ENCODE data around the gene MICU1.

MICU1 gene

DNA sequence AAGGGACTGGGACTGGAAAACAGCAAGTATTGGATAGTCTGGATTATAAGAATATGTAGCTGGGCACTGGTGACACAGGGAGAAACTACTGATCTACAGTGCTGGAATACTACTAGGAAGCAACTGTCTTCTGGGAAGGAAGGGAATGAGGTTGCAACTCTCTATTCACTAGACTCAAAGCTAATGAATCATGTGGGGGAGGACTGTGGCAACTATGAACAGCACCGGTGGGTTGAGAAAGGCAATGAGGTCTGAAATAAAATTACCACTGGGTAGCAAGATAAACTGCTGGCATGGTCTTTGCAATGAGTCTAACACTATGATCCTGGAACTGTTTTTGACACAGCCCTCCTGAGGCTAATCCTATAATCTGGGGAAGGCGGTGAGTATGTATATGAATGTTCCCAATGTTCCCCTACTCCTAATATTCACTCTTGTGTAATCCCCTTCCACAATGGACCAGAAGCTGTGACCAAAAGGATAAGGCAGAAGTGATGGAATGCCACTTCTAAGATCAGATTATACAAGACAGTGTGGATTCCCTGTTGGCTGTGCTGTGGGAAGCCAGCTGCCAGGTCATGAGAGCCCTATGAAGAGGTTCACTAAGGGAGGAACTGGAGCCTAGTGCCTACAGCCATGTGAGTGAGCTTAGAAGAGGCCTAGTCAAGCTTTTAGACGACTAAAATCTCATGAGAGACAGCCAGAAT, 169.8 kb downstream of the MICU1 start:
- no peak for TF ChIP-seq TCF4 (CRISPR knock-in tag; IDR thresholded peaks at IDR 0.05; ENCODE audit: borderline replicate concordance)
- no peak for TF ChIP-seq PPARA (CRISPR knock-in tag; IDR thresholded peaks at IDR 0.05; ENCODE audit: borderline replicate concordance)
- no peak for TF ChIP-seq SNAI2 (CRISPR knock-in tag; IDR thresholded peaks at IDR 0.05)
- no peak for TF ChIP-seq ZFP3 (CRISPR knock-in tag; IDR thresholded peaks at IDR 0.05)
- no peak for TF ChIP-seq ZNF8 (CRISPR knock-in tag; IDR thresholded peaks at IDR 0.05)
- no peak for TF ChIP-seq ZFP30 (CRISPR knock-in tag; IDR thresholded peaks at IDR 0.05)
- no peak for TF ChIP-seq ESRRG (CRISPR knock-in tag; IDR thresholded peaks at IDR 0.05)
- no peak for TF ChIP-seq TOX (CRISPR knock-in tag; IDR thresholded peaks at IDR 0.05; ENCODE audit: borderline replicate concordance)
- no peak for TF ChIP-seq RARB (CRISPR knock-in tag; IDR thresholded peaks at IDR 0.05)
- TF ChIP-seq ZNF565 (CRISPR knock-in tag; conservative IDR thresholded peaks at IDR 0.05; ENCODE audit: low read depth), result no peak
- ATAC-seq, result peak; percentile 24; the same call in 1 of the 3 replicates

DNA sequence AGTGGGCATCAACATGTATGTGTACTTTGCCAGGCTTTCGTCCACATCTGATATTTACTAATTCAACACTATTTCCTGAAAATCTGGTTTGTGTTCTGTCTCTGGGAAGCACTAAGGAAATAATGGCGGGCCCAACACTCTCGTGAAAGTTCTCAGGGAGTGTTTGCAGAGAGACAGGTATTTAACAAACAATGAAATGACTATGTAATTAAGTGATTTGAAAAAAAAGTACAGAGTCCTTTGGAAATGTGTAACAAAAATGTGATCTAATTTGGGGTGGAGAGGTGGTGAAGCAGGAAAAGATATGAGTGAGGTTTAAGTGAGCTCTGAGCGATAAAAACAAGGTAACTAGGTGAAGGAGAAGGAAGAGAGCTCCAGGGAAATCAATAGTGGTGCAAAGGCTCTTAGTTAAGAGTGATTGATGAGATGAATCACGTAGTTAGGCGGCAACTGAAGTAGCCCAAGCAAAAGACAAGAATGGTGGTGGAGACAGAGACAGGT, 175.9 kb downstream of the MICU1 start:
- TF ChIP-seq, protein P1, sequence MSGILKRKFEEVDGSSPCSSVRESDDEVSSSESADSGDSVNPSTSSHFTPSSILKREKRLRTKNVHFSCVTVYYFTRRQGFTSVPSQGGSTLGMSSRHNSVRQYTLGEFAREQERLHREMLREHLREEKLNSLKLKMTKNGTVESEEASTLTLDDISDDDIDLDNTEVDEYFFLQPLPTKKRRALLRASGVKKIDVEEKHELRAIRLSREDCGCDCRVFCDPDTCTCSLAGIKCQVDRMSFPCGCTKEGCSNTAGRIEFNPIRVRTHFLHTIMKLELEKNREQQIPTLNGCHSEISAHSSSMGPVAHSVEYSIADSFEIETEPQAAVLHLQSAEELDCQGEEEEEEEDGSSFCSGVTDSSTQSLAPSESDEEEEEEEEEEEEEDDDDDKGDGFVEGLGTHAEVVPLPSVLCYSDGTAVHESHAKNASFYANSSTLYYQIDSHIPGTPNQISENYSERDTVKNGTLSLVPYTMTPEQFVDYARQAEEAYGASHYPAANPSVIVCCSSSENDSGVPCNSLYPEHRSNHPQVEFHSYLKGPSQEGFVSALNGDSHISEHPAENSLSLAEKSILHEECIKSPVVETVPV (CRISPR knock-in tag; IDR thresholded peaks at IDR 0.05), result no peak
- TF ChIP-seq TOX (CRISPR knock-in tag; IDR thresholded peaks at IDR 0.05; ENCODE audit: borderline replicate concordance), result no peak
- TF ChIP-seq ESRRG (CRISPR knock-in tag; IDR thresholded peaks at IDR 0.05), result no peak
- TF ChIP-seq, protein P2, sequence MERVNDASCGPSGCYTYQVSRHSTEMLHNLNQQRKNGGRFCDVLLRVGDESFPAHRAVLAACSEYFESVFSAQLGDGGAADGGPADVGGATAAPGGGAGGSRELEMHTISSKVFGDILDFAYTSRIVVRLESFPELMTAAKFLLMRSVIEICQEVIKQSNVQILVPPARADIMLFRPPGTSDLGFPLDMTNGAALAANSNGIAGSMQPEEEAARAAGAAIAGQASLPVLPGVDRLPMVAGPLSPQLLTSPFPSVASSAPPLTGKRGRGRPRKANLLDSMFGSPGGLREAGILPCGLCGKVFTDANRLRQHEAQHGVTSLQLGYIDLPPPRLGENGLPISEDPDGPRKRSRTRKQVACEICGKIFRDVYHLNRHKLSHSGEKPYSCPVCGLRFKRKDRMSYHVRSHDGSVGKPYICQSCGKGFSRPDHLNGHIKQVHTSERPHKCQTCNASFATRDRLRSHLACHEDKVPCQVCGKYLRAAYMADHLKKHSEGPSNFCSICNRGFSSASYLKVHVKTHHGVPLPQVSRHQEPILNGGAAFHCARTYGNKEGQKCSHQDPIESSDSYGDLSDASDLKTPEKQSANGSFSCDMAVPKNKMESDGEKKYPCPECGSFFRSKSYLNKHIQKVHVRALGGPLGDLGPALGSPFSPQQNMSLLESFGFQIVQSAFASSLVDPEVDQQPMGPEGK (CRISPR knock-in tag; IDR thresholded peaks at IDR 0.05; ENCODE audit: borderline replicate concordance), result no peak
- TF ChIP-seq OSR1 (CRISPR knock-in tag; IDR thresholded peaks at IDR 0.05), result no peak
- no peak for TF ChIP-seq RARB (CRISPR knock-in tag; IDR thresholded peaks at IDR 0.05)
- TF ChIP-seq ZFP3 (CRISPR knock-in tag; IDR thresholded peaks at IDR 0.05), result no peak
- TF ChIP-seq ZNF70 (CRISPR knock-in tag; IDR thresholded peaks at IDR 0.05), result no peak
- no peak for TF ChIP-seq PPARA (CRISPR knock-in tag; IDR thresholded peaks at IDR 0.05; ENCODE audit: borderline replicate concordance)
- TF ChIP-seq ZC3H10 (CRISPR knock-in tag; IDR thresholded peaks at IDR 0.05), result no peak
- TF ChIP-seq CREB5 (CRISPR knock-in tag; IDR thresholded peaks at IDR 0.05; ENCODE audit: low read depth), result no peak
- TF ChIP-seq, protein P3, sequence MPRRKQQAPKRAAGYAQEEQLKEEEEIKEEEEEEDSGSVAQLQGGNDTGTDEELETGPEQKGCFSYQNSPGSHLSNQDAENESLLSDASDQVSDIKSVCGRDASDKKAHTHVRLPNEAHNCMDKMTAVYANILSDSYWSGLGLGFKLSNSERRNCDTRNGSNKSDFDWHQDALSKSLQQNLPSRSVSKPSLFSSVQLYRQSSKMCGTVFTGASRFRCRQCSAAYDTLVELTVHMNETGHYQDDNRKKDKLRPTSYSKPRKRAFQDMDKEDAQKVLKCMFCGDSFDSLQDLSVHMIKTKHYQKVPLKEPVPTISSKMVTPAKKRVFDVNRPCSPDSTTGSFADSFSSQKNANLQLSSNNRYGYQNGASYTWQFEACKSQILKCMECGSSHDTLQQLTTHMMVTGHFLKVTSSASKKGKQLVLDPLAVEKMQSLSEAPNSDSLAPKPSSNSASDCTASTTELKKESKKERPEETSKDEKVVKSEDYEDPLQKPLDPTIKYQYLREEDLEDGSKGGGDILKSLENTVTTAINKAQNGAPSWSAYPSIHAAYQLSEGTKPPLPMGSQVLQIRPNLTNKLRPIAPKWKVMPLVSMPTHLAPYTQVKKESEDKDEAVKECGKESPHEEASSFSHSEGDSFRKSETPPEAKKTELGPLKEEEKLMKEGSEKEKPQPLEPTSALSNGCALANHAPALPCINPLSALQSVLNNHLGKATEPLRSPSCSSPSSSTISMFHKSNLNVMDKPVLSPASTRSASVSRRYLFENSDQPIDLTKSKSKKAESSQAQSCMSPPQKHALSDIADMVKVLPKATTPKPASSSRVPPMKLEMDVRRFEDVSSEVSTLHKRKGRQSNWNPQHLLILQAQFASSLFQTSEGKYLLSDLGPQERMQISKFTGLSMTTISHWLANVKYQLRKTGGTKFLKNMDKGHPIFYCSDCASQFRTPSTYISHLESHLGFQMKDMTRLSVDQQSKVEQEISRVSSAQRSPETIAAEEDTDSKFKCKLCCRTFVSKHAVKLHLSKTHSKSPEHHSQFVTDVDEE (CRISPR knock-in tag; IDR thresholded peaks at IDR 0.05), result no peak
- TF ChIP-seq ZNF565 (CRISPR knock-in tag; conservative IDR thresholded peaks at IDR 0.05; ENCODE audit: low read depth), result no peak

GRCh38 chr10:72445851-72446250, 180.0 kb downstream of the MICU1 start:
- TF ChIP-seq, protein P1 (CRISPR knock-in tag; IDR thresholded peaks at IDR 0.05), result no peak
- TF ChIP-seq OSR1 (CRISPR knock-in tag; IDR thresholded peaks at IDR 0.05) (no peak), ESRRG (CRISPR knock-in tag; IDR thresholded peaks at IDR 0.05) (no peak), TOX (CRISPR knock-in tag; IDR thresholded peaks at IDR 0.05; ENCODE audit: borderline replicate concordance) (no peak), ZFP3 (CRISPR knock-in tag; IDR thresholded peaks at IDR 0.05) (no peak), POU6F1 (CRISPR knock-in tag; IDR thresholded peaks at IDR 0.05; ENCODE audit: borderline replicate concordance, low read depth) (no peak), ZC3H10 (CRISPR knock-in tag; IDR thresholded peaks at IDR 0.05) (no peak), ARNTL (CRISPR knock-in tag; IDR thresholded peaks at IDR 0.05; ENCODE audit: borderline replicate concordance, low read depth) (no peak), TCF4 (CRISPR knock-in tag; IDR thresholded peaks at IDR 0.05; ENCODE audit: borderline replicate concordance) (no peak), PPARA (CRISPR knock-in tag; IDR thresholded peaks at IDR 0.05; ENCODE audit: borderline replicate concordance) (no peak), CSDC2 (CRISPR knock-in tag; IDR thresholded peaks at IDR 0.05) (no peak), ZFP30 (CRISPR knock-in tag; IDR thresholded peaks at IDR 0.05) (no peak), SNAI2 (CRISPR knock-in tag; IDR thresholded peaks at IDR 0.05) (no peak), ZNF70 (CRISPR knock-in tag; IDR thresholded peaks at IDR 0.05) (no peak), BACH2 (CRISPR knock-in tag; IDR thresholded peaks at IDR 0.05; ENCODE audit: borderline replicate concordance) (no peak), GLIS3 (CRISPR knock-in tag; IDR thresholded peaks at IDR 0.05) (no peak), ZNF8 (CRISPR knock-in tag; IDR thresholded peaks at IDR 0.05) (no peak)
- TF ChIP-seq, protein P2 (CRISPR knock-in tag; IDR thresholded peaks at IDR 0.05; ENCODE audit: borderline replicate concordance), result no peak
- ATAC-seq, result no peak

More for the DNA sequence above, 175.9 kb downstream of the MICU1 start:
- ATAC-seq, result no peak
